Effector CD4-positive, alpha-beta T cell (primary cell): ENCODE measurements around the gene ZNRF1.
A peak's percentile ranks its signal among the peaks of the same experiment; 100 is the strongest.

Experiments used
- DNase-seq: peaks from one replicate; pipeline ENCODE4 v3.0.0-alpha.2; 2020

ZNRF1 gene

GRCh38 chr16:75099738-75100602 lies 101.1 kb downstream of the ZNRF1 start:
- DNase-seq, result no peak

- no peak for DNase-seq
Observed at GRCh38 chr16:75100603-75100990, 101.8 kb downstream of the ZNRF1 start.

- no peak for DNase-seq
Observed at GRCh38 chr16:75101635-75102034, 102.8 kb downstream of the ZNRF1 start.

- DNase-seq, result no peak
Observed at GRCh38 chr16:75102595-75102994, 103.8 kb downstream of the ZNRF1 start.

GRCh38 chr16:75103994-75104393 lies 105.2 kb downstream of the ZNRF1 start:
- DNase-seq, result no peak

- DNase-seq, result no peak
Observed at GRCh38 chr16:75104836-75105235, 106.0 kb downstream of the ZNRF1 start.

- no peak for DNase-seq
Observed at GRCh38 chr16:75105306-75106061, 106.7 kb downstream of the ZNRF1 start.

- DNase-seq, result no peak
Observed at GRCh38 chr16:75106351-75107274, 107.8 kb downstream of the ZNRF1 start.

- no peak for DNase-seq
Observed at GRCh38 chr16:75107505-75107904, 108.7 kb downstream of the ZNRF1 start.

- DNase-seq, result peak; percentile 49
Observed at GRCh38 chr16:75108792-75109731, 110.2 kb downstream of the ZNRF1 start.

GRCh38 chr16:75109732-75110243 lies 111.0 kb downstream of the ZNRF1 start:
- DNase-seq, result no peak

- DNase-seq, result peak; percentile 72
Observed at GRCh38 chr16:75110637-75111513, 112.1 kb downstream of the ZNRF1 start.

GRCh38 chr16:75111514-75111940 lies 112.7 kb downstream of the ZNRF1 start:
- no peak for DNase-seq

GRCh38 chr16:75111961-75112733 lies 113.3 kb downstream of the ZNRF1 start:
- DNase-seq, result no peak

GRCh38 chr16:75112734-75113491 lies 114.1 kb downstream of the ZNRF1 start:
- no peak for DNase-seq

- DNase-seq, result no peak
Observed at GRCh38 chr16:75113541-75114121, 114.8 kb downstream of the ZNRF1 start.

GRCh38 chr16:75114179-75114945 lies 115.5 kb downstream of the ZNRF1 start:
- no peak for DNase-seq
